ENCODE data around the gene TMEM132D. TPM values are rescaled to one million over a fixed set of nuclear protein-coding genes. Genes with fewer than 3 reads are reported as not detected.

TMEM132D gene
- total RNA-seq, 1 experiment from 2014 or later = 1.4 TPM

GRCh38 chr12:129067491-129067890, 836.3 kb downstream of the TMEM132D start:
- no peak overlapping the region for H3K4me3 Mint-ChIP-seq
- ATAC-seq (no peak), DNase-seq (ENCODE audit: low spot score) (no peak)
- H3K27me3 Mint-ChIP-seq (ENCODE audit: low read depth) = peaks cover 13% of the 10 kb centered on the region
- no peak overlapping the region for H3K27ac Mint-ChIP-seq
- no peaks in the 10 kb centered on the region for H3K4me1 Mint-ChIP-seq
- no peak for TF ChIP-seq GTF2I (CRISPR knock-in tag; conservative IDR thresholded peaks at IDR 0.05)
- no peak for TF ChIP-seq ZBTB43 (CRISPR knock-in tag; IDR thresholded peaks at IDR 0.05)
- TF ChIP-seq STAT6 (CRISPR knock-in tag; conservative IDR thresholded peaks at IDR 0.05; ENCODE audit: low read depth) = no peak
- no peak for TF ChIP-seq EMX1 (CRISPR knock-in tag; IDR thresholded peaks at IDR 0.05)
- peaks cover 69% of the 10 kb centered on the region for H3K9me3 Mint-ChIP-seq
- ChIA-PET POLR2A (no interaction called here), CTCF (no interaction called here)
- H3K36me3 Mint-ChIP-seq = peaks cover 75% of the 10 kb centered on the region

- Mint-ChIP-seq H3K4me1 (no peaks in the 10 kb centered on the region), H3K27me3 (ENCODE audit: low read depth) (peaks cover 19% of the 10 kb centered on the region), H3K27ac (no peak overlapping the region), H3K36me3 (peaks cover 69% of the 10 kb centered on the region), H3K4me3 (no peak overlapping the region), H3K9me3 (peaks cover 62% of the 10 kb centered on the region)
- CTCF ChIA-PET = interaction anchor here (0.7 kb wide), 1 partner anchor 94 kb away, joined by 3 read pairs; no protein-coding TSS in a partner anchor
- ATAC-seq (no peak), DNase-seq (ENCODE audit: low spot score) (no peak)
- POLR2A ChIA-PET = no interaction called here
- no peak for TF ChIP-seq GABPB1 (CRISPR knock-in tag; IDR thresholded peaks at IDR 0.05)
- TF ChIP-seq ZNF532 (CRISPR knock-in tag; IDR thresholded peaks at IDR 0.05; ENCODE audit: borderline replicate concordance) = no peak
- no peak for TF ChIP-seq USF1 (CRISPR knock-in tag; IDR thresholded peaks at IDR 0.05)
- no peak for TF ChIP-seq ZNF219 (CRISPR knock-in tag; IDR thresholded peaks at IDR 0.05; ENCODE audit: borderline replicate concordance)
- no peak for TF ChIP-seq GTF2I (CRISPR knock-in tag; conservative IDR thresholded peaks at IDR 0.05)
- no peak for TF ChIP-seq ZNF121 (CRISPR knock-in tag; IDR thresholded peaks at IDR 0.05)
- TF ChIP-seq E2F4 (CRISPR knock-in tag; IDR thresholded peaks at IDR 0.05; ENCODE audit: borderline replicate concordance, low read depth) = no peak
- TF ChIP-seq IRF1 (CRISPR knock-in tag; IDR thresholded peaks at IDR 0.05) = no peak
Observed at GRCh38 chr12:129064209-129064855, 839.5 kb downstream of the TMEM132D start.

Data from WTC11 (cell line).